Effector CD4-positive, alpha-beta T cell (primary cell): ENCODE measurements around the gene TESK1.
"Not testable (repeated sequence)": the region's sequence is repeated elsewhere in the genome, so short reads cannot be mapped to it uniquely, and the experiment has no call there.

Experiments used
- DNase-seq: peaks from one replicate; pipeline ENCODE4 v3.0.0-alpha.2; 2020

The TESK1 gene

DNA sequence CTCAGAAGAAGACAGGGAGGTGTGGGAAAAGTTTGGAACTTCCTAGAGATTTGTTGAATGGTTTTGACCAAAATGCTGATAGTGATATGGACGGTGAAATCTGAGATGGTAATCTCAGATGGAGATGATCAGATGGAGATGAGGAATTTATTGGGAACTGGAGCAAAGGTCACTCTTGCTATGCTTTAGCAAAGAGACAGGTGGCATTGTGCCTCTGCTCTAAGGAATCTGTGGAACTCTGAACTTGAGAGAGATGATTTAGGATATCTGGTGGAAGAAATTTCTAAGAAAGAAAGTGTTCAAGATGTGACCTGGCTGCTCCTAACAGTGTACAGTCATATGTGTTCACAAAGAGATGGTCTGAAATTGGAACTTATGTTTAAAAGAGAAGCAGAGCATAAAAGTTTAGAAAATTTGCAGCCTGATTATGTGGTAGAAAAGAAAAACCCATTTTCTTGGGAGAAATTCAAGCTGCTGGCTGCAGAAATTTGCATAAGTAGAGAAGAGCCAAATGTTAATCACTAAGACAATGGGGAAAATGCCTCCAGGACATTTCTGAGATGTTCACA lies 25.3 kb upstream of the TESK1 start:
- DNase-seq = not testable (repeated sequence)

DNA sequence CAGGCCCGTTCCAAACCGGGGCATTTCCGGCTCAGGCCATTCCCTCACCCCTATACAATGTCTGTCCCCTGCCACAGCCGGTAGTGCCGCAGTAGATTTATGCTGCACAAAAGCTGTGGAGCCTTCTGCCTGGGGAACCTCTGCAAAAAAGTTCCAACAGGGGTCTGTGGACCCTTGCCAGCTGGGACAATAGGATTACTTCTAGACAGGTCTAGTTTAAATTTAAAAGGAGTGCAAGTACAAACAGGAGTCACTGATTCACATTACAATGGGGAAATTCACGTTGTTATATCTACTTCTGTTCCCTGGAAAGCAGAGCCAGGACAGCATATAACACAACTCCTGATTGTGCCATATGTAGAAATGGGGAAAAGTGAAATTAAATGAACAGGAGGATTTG lies 21.5 kb upstream of the TESK1 start:
- DNase-seq = not testable (repeated sequence)

DNA sequence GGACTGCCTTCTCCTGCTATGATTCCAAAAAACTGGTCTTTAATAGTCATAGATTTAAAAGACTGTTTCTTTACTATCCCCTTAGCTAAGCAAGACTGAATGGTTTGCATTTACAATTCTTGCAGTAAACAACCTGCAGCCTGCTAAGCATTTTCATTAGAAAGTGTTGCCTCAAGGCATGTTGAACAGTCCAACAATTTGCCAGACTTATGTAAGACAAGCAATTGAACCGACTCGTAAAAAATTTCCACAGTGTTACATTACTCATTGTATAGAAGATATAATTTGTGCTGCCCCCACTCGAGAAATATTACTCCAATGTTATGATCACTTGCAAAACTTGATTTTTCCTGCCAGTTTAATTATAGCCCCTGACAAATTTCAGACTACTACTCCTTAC lies 20.4 kb upstream of the TESK1 start:
- not testable (repeated sequence) for DNase-seq

DNA sequence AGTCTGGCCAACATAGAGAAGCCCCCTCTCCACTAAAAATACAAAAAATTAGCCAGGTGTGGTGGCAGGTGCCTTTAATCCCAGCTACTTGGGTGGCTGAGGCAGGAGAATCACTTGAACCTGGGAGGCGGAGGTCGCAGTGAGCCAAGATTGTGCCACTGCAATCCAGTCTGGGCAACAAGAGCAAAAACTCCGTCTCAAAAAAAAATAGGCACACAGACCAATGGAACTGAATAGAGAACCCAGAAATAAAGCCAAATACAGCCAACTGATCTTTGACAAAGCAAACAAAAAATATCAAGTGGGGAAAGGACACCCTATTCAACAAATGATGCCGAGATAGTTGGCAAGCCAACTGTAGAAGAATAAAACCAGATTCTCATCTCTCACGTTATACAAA lies 16.6 kb upstream of the TESK1 start:
- not testable (repeated sequence) for DNase-seq

DNA sequence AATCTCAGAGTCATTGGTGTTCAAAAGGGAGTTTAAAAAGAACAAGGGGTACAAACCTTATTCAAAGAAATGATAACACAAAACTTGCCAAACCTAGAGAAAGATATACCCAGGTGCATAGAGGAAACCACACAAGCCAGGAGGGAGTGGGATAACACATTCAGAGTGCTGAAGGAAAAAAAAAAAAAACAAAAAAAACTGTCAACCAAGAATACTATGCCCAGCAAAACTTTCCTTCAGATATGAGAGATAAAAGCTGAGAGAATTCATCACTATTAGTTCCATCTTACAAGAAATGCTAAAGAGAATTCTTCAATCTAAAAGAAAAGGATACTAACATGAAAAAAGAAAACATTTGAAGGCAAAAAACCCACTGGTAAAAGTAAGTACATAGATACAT lies 11.5 kb upstream of the TESK1 start:
- DNase-seq = no peak

DNA sequence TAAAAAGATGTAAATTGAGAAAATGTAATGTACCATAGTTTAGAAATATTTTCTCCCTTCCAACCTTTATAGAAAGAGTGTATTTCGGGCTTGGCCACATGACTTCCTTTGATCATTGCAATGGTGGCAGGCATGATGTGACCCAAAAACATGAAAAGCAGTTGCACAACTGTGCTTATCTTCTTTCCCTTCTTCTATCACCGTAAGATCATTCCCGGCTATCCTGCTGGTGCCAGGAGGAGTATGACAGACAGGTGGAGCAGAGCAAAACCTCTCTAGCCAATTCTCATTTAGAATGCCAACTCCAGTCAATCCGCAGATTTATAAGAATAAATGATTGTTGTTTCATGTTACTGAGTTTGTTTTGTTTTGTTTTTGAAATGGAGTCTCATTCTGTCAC lies 10.6 kb upstream of the TESK1 start:
- DNase-seq = no peak

DNA sequence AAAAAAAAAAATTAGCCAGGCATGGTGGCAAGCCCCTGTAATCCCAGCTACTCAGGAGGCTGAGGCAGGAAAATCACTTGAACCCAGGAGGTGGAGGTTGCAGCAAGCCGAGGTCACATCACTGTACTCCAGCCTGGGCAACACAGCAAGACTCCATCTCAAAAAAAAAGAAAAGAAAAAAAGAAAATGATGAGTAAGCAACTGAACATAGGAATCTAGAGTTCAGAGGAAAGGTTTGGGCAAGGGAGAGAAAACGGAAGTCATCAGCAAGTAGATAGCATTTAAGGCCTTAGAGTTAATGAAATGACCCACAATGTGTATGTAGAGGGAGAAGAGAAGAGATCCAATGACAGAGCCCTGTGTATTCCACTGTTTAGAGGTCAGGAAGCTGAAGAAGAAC lies 8.2 kb upstream of the TESK1 start:
- DNase-seq = not testable (repeated sequence)

DNA sequence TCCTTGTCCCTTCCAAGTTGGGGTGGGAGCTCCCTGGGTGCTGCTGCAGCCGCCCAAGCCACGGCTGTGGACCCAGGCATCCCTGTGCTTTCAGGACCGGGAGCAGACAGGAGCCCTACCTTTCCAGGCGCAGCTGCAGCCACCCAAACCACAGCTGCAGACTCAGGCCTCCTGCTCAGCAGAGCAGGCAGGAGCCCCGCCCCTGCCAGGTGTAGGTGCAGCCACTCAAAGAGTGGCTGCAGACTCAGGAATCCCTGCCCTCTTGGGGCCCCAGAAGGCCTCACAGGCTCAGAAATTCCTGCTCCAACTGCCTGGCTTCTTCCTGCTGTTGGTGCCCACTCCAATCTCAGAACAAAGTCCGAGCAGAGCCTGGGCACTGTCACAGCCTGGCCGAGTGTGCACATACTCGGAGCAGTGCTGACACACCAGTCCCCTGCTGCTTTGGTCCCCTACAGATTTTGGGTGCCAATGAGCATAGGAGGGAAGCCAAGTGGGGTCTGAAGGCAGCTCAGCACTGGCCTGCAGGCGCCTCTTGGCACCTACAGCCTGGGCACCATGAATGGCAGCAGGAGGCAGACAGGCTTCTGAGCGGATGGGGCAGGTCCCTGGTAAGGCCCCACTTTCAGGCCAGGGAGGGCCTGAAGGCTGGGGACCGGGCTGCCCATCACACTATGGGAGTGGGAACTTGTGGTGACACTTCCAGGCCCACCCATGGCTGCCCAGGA lies 6.0 kb upstream of the TESK1 start:
- DNase-seq = no peak

DNA sequence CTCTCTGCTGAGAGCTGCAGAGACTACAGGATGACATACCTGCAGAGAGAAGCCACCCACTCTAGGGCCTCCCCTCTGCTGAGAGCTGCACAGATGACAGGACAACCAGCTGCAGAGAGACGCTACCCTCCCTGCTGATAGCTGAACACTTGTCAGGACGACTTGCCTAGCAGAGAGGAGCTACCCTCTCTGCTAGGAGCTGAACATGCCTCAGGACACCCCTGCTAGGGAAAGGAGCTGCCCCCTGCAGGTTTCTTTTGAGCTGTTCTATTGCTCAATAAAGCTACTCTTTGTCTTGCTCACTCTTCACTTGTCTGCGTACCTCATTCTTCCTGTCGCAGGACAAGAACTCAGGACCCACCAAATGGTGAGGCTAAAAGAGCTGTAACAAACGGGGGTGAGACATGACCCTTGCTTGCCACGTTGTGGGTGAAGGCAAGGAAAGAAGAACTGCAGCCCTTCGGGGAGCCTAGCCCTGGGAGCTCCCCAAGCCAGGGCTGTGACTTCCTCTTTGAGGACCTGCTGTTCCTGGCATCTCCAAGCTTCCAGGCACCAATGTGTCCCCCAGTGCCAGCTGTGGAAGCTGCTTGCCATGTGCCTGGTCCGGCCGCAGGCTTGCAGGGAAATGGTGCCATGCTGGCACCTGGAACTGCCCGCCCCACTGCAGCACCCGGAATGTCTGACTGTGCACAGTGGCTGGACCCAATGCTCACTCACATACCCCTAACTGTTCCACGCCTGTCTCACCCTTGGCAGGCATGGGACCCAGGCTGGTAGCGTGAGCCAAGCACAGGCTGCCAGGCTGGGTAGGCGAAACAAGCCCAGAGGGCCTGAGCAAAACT lies 5.1 kb upstream of the TESK1 start:
- DNase-seq = no peak

DNA sequence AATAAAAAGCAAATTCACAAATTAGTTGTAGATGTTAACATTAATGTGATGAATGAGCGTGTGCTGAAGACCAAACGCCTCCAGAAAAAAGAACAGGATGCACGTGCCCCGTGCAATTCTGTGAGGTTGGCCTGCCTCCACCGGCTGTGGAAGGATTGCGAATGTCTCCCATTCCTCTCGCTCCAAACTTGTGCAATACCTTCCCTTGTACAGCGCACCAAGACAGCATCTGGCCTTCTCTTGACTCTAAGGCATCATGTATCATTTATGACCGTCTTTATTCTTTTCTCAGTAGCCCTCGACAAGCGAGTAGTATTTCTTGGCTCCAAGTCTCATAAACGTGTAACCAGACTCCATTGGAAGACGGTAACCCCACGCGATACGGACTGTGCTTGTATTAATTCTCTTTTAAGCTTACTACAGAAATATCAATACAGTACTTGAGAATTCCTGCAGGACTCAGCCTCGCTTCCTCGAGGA lies 1.5 kb upstream of the TESK1 start:
- DNase-seq = no peak

DNA sequence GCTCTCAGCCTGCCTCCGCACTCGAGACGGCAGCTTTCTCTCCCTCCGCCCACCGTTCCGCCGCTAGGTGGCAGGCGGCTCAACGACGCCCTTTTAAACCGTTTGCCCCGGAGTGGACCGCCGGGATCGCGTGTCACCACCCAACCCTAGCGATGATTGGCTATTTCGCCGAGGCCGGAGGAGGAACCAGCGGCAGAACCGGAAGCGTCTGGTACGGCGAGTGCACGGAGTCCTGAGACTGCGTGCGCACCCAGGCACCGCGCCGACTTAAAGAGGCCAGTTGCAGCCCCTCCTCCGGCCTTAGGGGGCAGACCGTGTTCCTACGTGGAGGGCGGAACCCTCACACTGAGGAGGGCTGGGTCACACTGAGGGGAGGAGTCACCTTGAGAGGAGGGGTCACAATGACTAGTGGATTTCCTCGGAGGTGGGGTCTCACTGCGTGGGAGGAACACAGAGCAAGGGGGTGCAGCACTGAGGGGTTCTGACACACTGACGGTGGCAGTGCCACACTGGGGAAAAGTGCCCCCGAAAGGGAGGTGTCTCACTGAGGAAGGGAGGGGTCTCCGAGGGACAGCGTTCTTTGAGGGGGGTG lies 980 bp upstream of the TESK1 start:
- DNase-seq = peak; percentile 99

DNA sequence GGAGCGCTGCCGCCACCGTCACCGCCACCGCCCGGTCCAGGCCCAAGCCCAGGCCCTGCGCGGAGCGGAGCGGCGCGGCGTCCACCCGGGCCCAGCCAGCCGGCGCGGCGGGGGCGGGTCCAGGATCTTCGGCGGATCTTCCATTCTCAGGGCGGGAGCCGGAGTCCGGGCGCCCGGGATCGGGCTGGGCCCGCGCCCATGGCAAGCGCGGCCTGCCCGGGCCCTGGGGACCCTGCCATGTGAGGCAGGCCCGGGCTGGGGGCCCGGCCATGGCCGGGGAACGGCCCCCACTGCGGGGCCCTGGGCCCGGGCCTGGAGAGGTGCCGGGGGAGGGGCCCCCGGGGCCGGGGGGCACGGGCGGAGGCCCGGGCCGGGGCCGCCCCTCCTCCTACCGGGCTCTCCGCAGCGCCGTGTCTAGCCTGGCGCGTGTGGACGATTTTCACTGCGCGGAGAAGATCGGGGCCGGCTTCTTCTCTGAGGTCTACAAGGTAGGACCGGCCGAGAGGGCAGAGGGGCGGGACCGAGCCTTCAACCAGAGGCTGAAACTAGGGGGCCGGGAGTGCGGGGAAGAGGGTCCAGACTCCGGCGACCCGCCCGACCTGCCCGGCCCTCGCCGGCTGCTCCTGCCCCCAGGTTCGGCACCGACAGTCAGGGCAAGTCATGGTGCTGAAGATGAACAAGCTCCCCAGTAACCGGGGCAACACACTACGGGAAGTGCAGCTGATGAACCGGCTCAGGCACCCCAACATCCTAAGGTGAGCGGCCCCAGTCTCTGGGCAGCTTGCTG lies 482 bp downstream of the TESK1 start:
- peak; percentile 13 for DNase-seq

DNA sequence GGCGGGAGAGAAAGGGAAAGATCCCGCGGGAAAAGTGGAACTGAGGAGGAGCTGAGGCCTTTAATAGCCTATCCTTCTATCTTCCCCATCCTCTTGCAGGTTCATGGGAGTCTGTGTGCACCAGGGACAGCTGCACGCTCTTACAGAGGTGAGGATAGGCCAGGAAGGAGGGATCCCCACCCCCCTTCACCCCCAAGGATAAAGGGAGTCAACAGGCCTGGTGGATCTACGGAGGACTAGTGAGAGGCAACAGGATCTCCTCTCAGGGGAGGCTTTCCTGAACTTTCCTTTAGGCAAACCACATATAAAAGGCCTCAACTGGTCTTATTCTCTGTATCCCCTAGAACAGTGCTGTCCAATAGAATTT lies 1.1 kb downstream of the TESK1 start:
- DNase-seq = no peak

DNA sequence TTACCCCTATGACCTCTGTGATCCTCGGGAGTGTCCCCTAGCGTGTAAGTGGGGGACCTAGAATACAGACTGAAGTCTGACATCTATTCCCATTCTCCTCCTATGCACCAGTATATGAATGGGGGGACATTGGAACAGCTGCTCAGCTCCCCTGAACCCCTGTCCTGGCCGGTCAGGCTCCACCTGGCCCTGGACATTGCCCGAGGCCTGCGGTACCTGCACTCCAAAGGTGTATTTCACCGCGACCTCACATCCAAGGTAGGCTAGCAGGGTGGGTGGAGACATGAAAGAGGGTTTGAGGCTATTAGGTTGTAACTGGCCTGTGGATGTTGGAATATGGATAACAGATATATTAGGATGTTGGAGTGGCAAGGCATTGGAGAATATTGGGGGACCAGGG lies 1.7 kb downstream of the TESK1 start:
- no peak for DNase-seq

DNA sequence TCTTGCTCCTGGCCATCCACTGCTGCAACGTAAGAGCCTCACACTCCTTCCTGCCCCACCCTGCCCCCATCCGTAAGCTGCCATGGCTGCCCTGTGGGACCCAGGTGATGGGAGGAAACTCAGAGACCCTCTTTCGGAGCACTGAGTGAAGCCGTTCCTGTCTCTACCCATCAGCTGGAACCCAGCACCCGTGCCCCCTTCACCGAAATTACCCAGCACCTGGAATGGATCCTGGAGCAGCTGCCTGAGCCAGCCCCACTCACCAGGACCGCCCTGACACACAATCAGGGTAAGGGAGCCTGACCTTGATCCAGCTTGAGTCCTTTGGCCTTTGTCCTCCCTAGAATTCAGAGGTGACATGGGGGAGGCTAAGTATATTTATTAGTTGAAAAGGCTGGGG lies 3.2 kb downstream of the TESK1 start:
- no peak for DNase-seq

DNA sequence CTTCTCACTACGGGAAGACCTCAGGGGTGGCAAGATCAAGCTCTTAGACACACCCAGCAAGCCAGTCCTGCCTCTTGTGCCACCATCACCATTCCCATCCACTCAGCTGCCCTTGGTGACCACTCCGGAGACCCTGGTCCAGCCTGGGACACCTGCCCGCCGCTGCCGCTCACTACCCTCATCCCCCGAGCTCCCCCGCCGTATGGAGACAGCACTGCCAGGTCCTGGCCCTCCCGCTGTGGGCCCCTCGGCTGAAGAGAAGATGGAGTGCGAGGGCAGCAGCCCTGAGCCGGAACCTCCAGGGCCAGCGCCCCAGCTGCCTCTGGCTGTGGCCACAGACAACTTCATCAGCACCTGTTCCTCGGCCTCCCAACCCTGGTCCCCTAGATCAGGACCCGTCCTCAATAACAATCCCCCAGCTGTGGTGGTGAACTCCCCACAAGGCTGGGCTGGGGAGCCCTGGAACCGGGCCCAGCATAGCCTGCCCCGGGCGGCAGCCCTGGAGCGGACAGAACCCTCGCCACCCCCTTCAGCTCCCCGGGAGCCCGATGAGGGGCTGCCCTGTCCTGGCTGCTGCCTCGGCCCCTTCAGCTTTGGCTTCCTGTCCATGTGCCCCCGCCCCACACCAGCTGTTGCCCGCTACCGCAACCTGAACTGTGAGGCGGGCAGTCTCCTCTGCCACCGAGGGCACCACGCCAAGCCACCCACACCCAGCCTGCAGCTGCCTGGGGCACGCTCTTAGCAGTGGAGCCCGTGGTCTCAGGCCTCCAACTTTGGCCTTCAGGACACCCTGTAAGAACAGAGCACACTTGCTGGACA lies 4.1 kb downstream of the TESK1 start:
- no peak for DNase-seq

DNA sequence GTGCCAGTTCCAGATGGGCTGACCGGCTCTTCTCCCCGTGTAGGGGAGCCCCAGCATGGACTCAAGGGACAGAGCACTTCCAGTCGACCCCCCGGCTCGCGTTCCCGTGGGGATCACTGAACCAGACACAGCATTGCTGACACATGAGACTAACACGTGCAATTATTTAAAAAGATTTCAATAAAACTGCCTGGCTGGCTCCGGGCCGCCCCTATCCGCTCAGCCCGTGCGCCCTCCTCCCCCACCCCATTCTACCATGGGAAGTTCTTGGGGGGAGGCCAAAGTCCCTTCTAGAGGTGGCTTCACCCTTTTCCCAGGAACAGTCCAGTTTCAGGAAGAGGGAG lies 4.7 kb downstream of the TESK1 start:
- no peak for DNase-seq

DNA sequence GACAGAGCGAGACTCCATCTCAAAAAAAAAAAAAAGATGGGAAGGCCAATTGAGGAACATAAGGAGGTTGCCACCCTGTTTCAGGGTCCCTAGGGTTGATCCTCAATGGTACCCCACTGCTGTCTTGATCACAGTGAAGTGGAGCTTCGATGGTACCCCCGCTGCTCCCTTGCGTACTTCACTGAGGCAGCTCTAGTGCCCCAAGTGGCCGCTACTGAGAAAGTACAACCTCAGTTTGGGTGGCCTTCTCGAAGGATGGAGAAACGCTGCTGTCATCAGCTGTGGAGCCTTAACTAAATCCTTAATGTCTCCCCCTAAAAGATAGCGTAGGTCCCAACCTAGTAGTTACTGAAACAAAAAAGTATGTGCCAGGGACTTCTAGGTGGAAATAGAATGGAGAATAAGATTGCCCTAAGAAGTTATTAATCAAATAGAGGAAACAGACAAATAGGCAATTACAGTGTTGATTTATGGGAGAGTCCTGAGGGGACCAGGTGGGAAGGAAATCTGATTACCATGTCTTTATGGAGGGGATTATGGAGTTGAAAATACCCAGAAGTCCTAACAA lies 6.3 kb downstream of the TESK1 start:
- peak; percentile 49 for DNase-seq

DNA sequence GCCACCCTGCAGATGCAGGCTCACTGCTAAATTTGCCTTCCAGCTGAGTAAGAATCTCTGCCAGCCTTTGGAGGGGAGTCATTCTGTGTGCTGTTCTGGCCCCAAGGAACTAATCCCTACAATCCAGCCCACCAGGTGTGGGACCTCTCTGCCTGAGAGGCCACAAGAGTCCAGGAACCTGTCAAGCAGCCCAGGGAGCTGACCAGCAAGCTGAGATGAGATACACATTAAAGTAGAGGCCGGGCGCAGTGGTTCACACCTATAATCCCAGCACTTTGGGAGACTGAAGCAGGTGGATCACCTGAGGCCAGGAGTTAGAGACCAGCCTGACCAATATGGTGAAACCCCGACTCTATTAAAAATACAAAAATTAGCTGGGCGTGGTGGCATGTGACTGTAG lies 7.0 kb downstream of the TESK1 start:
- DNase-seq = not testable (repeated sequence)

DNA sequence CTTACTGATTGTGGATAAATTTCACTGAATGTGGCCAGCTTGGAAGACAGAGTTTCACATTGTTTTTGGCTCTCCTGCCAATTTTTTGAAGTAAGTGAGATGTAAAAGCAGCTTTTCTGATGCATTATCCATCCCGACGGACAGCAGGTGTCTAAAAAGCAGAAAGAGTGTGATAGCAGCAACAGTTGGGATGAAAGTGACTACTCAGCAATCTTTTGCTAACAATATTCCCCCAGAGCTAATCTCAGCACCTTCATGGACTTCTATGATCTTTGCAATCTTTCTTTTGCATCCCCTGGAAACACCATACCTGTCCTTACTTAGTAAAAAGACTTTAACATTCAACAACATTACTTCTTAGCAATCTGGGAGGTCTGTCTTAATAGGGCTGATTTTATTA lies 7.8 kb downstream of the TESK1 start:
- no peak for DNase-seq

DNA sequence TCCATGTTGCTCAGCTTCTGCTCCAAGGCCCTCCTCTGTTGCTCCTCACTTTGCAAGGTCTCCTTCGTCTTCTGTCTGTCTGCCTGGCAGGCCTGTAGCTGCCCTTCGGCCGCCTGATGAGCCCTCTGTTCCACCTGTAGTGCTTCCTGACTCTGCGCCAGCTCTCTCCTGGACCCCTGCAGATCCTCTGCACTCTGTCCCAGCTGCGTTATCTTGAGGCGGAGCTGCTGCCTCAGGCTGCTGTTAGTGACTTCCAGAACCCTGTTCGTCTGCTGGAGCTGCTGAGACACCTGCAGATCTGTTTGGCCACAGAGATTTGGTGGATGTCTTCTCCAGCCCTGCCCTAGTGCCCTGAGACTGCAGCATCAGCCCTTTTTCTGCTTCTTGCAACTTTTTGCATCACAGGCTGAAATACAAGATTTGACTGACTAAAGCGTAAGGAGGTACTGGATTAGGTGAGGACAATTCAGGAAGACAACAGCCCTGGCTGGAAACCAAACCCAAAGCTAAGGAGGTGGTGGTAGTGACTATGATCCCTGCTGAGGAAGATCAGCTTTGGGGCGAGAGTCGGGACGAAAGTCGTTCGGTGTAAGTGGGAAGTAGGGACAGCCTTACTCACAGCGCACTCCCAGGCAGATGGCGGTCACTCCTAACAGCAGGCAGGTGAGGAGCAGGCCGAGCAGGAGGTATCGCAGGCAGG lies 11.1 kb downstream of the TESK1 start:
- DNase-seq = no peak
